ENCODE results near the gene RPS14. TPM values are rescaled to one million over a fixed set of nuclear protein-coding genes. Genes with fewer than 3 reads are reported as not detected.

The RPS14 gene
- total and polyA plus RNA-seq, 10 of the 15 experiments (the other 5 are each of a cell fraction or from before 2014, with no cell fraction given), result 2,295 to 4,047 (median 2,787) TPM

- TF ChIP-seq ZNF207 (IDR thresholded peaks at IDR 0.05; ENCODE audit: borderline replicate concordance) (no peak), MYB (IDR thresholded peaks at IDR 0.05; ENCODE audit: borderline replicate concordance, low read depth, low read length) (no peak), CUX1 (IDR thresholded peaks at IDR 0.05; ENCODE audit: insufficient replicate concordance, low read depth, low read length) (no peak), SRF (IDR thresholded peaks at IDR 0.05; ENCODE audit: low read depth in 2 of 2, low read length in 2 of 2) (no peak), EP300 (IDR thresholded peaks at IDR 0.05; ENCODE audit: borderline replicate concordance in 1 of 2, control insufficient read depth in 1 of 2, low read depth in 2 of 2, low read length in 2 of 2) (no peak), PRDM15 (CRISPR knock-in tag; IDR thresholded peaks at IDR 0.05) (no peak), CEBPB (IDR thresholded peaks at IDR 0.05; ENCODE audit: borderline replicate concordance in 1 of 2, low read depth in 2 of 2, low read length in 2 of 2) (no peak), CBFB (IDR thresholded peaks at IDR 0.05; ENCODE audit: low read depth) (no peak), RELA (IDR thresholded peaks at IDR 0.05; ENCODE audit: borderline replicate concordance, partially characterized antibody) (no peak), ATF3 (IDR thresholded peaks at IDR 0.05; ENCODE audit: borderline replicate concordance, extremely low read depth, low read depth, low read length) (no peak), CBX3 (IDR thresholded peaks at IDR 0.05; ENCODE audit: borderline replicate concordance, low read depth) (no peak), ZNF217 (IDR thresholded peaks at IDR 0.05) (no peak), SIN3A (IDR thresholded peaks at IDR 0.05; ENCODE audit: low read depth, low read length) (no peak), POLR2AphosphoS2 (IDR thresholded peaks at IDR 0.05; ENCODE audit: low read depth, low read length) (no peak), ZNF384 (IDR thresholded peaks at IDR 0.05; ENCODE audit: borderline replicate concordance, low read depth, low read length) (no peak), MEF2B (IDR thresholded peaks at IDR 0.05; ENCODE audit: partially characterized antibody, poor library complexity, severe bottlenecking) (no peak), TCF12 (IDR thresholded peaks at IDR 0.05; ENCODE audit: low read depth, low read length) (no peak), RAD21 (IDR thresholded peaks at IDR 0.05; ENCODE audit: insufficient read depth, low read depth, low read length) (no peak), POLR2AphosphoS5 (IDR thresholded peaks at IDR 0.05; ENCODE audit: low read length) (peak; percentile 94), PAX8 (IDR thresholded peaks at IDR 0.05) (peak; percentile 98)
Observed at GRCh38 chr5:150408231-150408943, 41.2 kb downstream of the RPS14 start (continued).

Data from GM12878 (cell line).